Islet of Langerhans (tissue), 1 donor: ENCODE results near the gene BARX2.

ENCODE experiments used
- FAIRE-seq: peaks from one replicate; lab custom pipeline; 2011; peaks lifted over from hg19 to GRCh38; lab: Jason Lieb, UNC

Gene BARX2

GRCh38 chr11:129374081-129374992, 1.3 kb upstream of the BARX2 start:
- FAIRE-seq = no peak

- no peak for FAIRE-seq
Observed at GRCh38 chr11:129374993-129375750, 476 bp upstream of the BARX2 start.

GRCh38 chr11:129376658-129377341, 1.2 kb downstream of the BARX2 start:
- peak; percentile 9 for FAIRE-seq

- no peak for FAIRE-seq
Observed at GRCh38 chr11:129377739-129378138, 2.1 kb downstream of the BARX2 start.

- no peak for FAIRE-seq
Observed at GRCh38 chr11:129380413-129380812, 4.8 kb downstream of the BARX2 start.

- no peak for FAIRE-seq
Observed at GRCh38 chr11:129382583-129382982, 6.9 kb downstream of the BARX2 start.

GRCh38 chr11:129383060-129383459, 7.4 kb downstream of the BARX2 start:
- FAIRE-seq = no peak

GRCh38 chr11:129383502-129383901, 7.9 kb downstream of the BARX2 start:
- FAIRE-seq = no peak

GRCh38 chr11:129384415-129384814, 8.8 kb downstream of the BARX2 start:
- FAIRE-seq = no peak

- FAIRE-seq = no peak
Observed at GRCh38 chr11:129385801-129386200, 10.2 kb downstream of the BARX2 start.

GRCh38 chr11:129386795-129387397, 11.2 kb downstream of the BARX2 start:
- no peak for FAIRE-seq

GRCh38 chr11:129387434-129387833, 11.8 kb downstream of the BARX2 start:
- FAIRE-seq = no peak

GRCh38 chr11:129388824-129389223, 13.2 kb downstream of the BARX2 start:
- FAIRE-seq = no peak

GRCh38 chr11:129390303-129390821, 14.7 kb downstream of the BARX2 start:
- FAIRE-seq = no peak

GRCh38 chr11:129391360-129391759, 15.7 kb downstream of the BARX2 start:
- no peak for FAIRE-seq

- FAIRE-seq = no peak
Observed at GRCh38 chr11:129391821-129392220, 16.2 kb downstream of the BARX2 start.

GRCh38 chr11:129392995-129393394, 17.3 kb downstream of the BARX2 start:
- no peak for FAIRE-seq

GRCh38 chr11:129394709-129395108, 19.1 kb downstream of the BARX2 start:
- no peak for FAIRE-seq

- no peak for FAIRE-seq
Observed at GRCh38 chr11:129395432-129395831, 19.8 kb downstream of the BARX2 start.

GRCh38 chr11:129395883-129396282, 20.2 kb downstream of the BARX2 start:
- no peak for FAIRE-seq

GRCh38 chr11:129396454-129396853, 20.8 kb downstream of the BARX2 start:
- no peak for FAIRE-seq
